Lung (tissue), 12 donors: ENCODE data around the gene ERC2. TPM values are rescaled to one million over a fixed set of nuclear protein-coding genes. Genes with fewer than 3 reads are reported as not detected.

Source experiments
- ATAC-seq: fragments of 200-7000 bp; cut with Tn5 transposase; one replicate; pipeline ENCODE4 v1.9.1; 2020; ENCODE audit warnings: moderate number of reproducible peaks; ENCODE audit not compliant: insufficient read depth, low FRiP score
- DNase-seq, 3 donors: peaks; one replicate each; pipeline ENCODE4 v3.0.0-alpha.2; 2013 to 2017
- H3K27ac ChIP-seq, 2 donors: one replicate each; pipeline ENCODE4 v1.5.1; 2013; ENCODE audit warnings: mild to moderate bottlenecking in 2 of 2, moderate library complexity in 2 of 2, control low read depth in 1 of 2, inconsistent platforms in 1 of 2, low read depth in 1 of 2, low read length in 1 of 2
- H3K27me3 ChIP-seq, 3 donors: one replicate each; pipeline ENCODE4 v1.5.1; 2013; ENCODE audit warnings: low read length in 2 of 3; ENCODE audit not compliant: control insufficient read depth in 3 of 3, insufficient read depth in 3 of 3
- H3K36me3 ChIP-seq, 4 donors: one replicate each; pipeline ENCODE4 v1.5.1; 2013; ENCODE audit warnings: low read length in 4 of 4, mild to moderate bottlenecking in 1 of 4, moderate library complexity in 1 of 4; ENCODE audit not compliant: control insufficient read depth in 4 of 4, insufficient read depth in 4 of 4
- H3K4me1 ChIP-seq, 5 donors: one replicate each; pipeline ENCODE4 v1.5.1; 2013; ENCODE audit warnings: low read length in 5 of 5, mild to moderate bottlenecking in 2 of 5, moderate library complexity in 1 of 5; ENCODE audit not compliant: control insufficient read depth in 5 of 5, insufficient read depth in 5 of 5
- H3K4me3 ChIP-seq: one replicate; pipeline ENCODE4 v1.5.1; 2013; ENCODE audit warnings: mild to moderate bottlenecking, control low read depth, moderate library complexity
- H3K9ac ChIP-seq, 2 donors: one replicate each; pipeline ENCODE4 v1.5.1; 2013; ENCODE audit warnings: low read length in 2 of 2, control low read depth in 1 of 2; ENCODE audit not compliant: insufficient read depth in 1 of 2
- H3K9me3 ChIP-seq, 4 donors: one replicate each; pipeline ENCODE4 v1.5.1; 2013; ENCODE audit warnings: low read length in 3 of 4, mild to moderate bottlenecking in 1 of 4, moderate library complexity in 1 of 4; ENCODE audit not compliant: control insufficient read depth in 4 of 4, insufficient read depth in 3 of 4
- CTCF ChIP-seq: IDR thresholded peaks from 2 replicates; pipeline ENCODE4 v1.5.1; 2012; ENCODE audit warnings: mild to moderate bottlenecking; ENCODE audit errors: control extremely low read depth, extremely low read depth
- WGBS, 2 donors: extraction: QIAGEN DNeasy Blood & Tissue Kit; methylation state at CpG; one replicate each; pipeline ENCODE4 v1.1.7; 2013; 5-methylcytosine and 5-hydroxymethylcytosine counted together
- polyA plus RNA-seq, 2 donors: library from polyadenylated mRNA; stranded (reverse); fragments of 200-250 nt; gene quantifications; one replicate each; pipeline ENCODE4 v1.2.1, GENCODE V29; 2013
- total RNA-seq, 2 donors: library from RNA; depleted of rRNA in 1 of 2; stranded (reverse); fragments of >200 nt in 1 of 2; gene quantifications; one replicate each; pipeline ENCODE4 v1.2.1, GENCODE V29; 2014 to 2021
- donor health status: control.
- donor health status: control.
- donor health status: Bipolar disorder and iron deficiency.
- donor health status: healthy.
- donor health status: DM: yes; HTN: yes; CAD: no.

ERC2 gene
- total and polyA plus RNA-seq, 4 donors = 0.20 to 3.5 (median 0.97) TPM

- peaks cover 0 to 8% (median 0%) of the 10 kb centered on the region in 5 donors for H3K4me1 ChIP-seq
- DNase-seq (no peak), ATAC-seq (no peak)
- no peak overlapping the region for H3K4me3 ChIP-seq
- no peak overlapping the region for H3K9ac ChIP-seq
- no peak for TF ChIP-seq CTCF
- H3K27ac ChIP-seq = no peak overlapping the region
- no peaks in the 10 kb centered on the region for H3K27me3 ChIP-seq
- no peaks in the 10 kb centered on the region for H3K9me3 ChIP-seq
- H3K36me3 ChIP-seq = no peaks in the 10 kb centered on the region
- 83 to 94% methylated on average over 2 of the region's 2 CpGs for WGBS, 2 donors
Measured at GRCh38 chr3:56122911-56123310, 345.4 kb downstream of the ERC2 start.

GRCh38 chr3:56121716-56122115 lies 346.6 kb downstream of the ERC2 start:
- Histone ChIP-seq H3K4me1 (peaks cover 0 to 8% (median 0%) of the 10 kb centered on the region in 5 donors), H3K36me3 (no peaks in the 10 kb centered on the region), H3K9ac (no peak overlapping the region), H3K4me3 (no peak overlapping the region), H3K27ac (no peak overlapping the region), H3K9me3 (no peaks in the 10 kb centered on the region), H3K27me3 (no peaks in the 10 kb centered on the region)
- WGBS, 2 donors = 65 to 73% methylated on average over 2 of the region's 2 CpGs
- TF ChIP-seq CTCF = no peak
- no peak for ATAC-seq
- no peak for DNase-seq

- Histone ChIP-seq H3K4me1 (peaks cover 0 to 5% (median 0%) of the 10 kb centered on the region in 5 donors), H3K27ac (no peak overlapping the region), H3K9me3 (peaks cover 0 to 4% (median 1%) of the 10 kb centered on the region in 4 donors), H3K36me3 (no peaks in the 10 kb centered on the region), H3K4me3 (no peak overlapping the region), H3K27me3 (no peaks in the 10 kb centered on the region), H3K9ac (no peak overlapping the region)
- DNase-seq = peak; percentile 14 to 67 (median 53)
- 83 to 87% methylated on average over 5 of the region's 5 CpGs for WGBS, 2 donors
- no peak for ATAC-seq
- TF ChIP-seq CTCF = no peak
Measured at GRCh38 chr3:56119575-56120349, 348.5 kb downstream of the ERC2 start.
